ENCODE results near the gene MBD5. TPM values are rescaled to one million over a fixed set of nuclear protein-coding genes. Genes with fewer than 3 reads are reported as not detected.
A peak's percentile ranks its signal among the peaks of the same experiment; 100 is the strongest.

The MBD5 gene
- total RNA-seq, 1 donor from 2014 or later = 44.9 TPM

DNA sequence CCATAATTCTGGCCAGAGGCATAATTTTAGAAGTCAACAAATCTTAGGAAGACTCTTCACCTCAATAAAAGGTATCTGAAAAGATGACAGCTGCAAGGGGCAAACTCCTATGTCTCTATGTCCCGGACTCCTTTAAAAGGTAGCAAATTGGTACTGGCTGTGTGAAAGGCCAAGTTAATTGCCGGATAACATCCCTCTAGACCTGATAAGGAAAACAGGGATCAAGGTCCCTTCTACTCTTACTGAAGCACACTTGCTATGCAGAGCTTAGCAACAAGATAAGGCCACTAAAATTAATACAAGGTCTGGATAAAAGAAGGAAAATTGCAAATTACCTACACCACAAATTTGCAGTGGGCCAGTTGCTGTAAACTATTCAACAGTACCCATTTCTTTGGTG is 482.6 kb downstream of the MBD5 start:
- no peak overlapping the region for H3K4me3 Mint-ChIP-seq (ENCODE audit: unreplicated experiment)
- TF ChIP-seq, protein P1, sequence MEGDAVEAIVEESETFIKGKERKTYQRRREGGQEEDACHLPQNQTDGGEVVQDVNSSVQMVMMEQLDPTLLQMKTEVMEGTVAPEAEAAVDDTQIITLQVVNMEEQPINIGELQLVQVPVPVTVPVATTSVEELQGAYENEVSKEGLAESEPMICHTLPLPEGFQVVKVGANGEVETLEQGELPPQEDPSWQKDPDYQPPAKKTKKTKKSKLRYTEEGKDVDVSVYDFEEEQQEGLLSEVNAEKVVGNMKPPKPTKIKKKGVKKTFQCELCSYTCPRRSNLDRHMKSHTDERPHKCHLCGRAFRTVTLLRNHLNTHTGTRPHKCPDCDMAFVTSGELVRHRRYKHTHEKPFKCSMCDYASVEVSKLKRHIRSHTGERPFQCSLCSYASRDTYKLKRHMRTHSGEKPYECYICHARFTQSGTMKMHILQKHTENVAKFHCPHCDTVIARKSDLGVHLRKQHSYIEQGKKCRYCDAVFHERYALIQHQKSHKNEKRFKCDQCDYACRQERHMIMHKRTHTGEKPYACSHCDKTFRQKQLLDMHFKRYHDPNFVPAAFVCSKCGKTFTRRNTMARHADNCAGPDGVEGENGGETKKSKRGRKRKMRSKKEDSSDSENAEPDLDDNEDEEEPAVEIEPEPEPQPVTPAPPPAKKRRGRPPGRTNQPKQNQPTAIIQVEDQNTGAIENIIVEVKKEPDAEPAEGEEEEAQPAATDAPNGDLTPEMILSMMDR (IDR thresholded peaks at IDR 0.05) = no peak
- peaks cover 3% of the 10 kb centered on the region for H3K36me3 Mint-ChIP-seq (ENCODE audit: unreplicated experiment)
- H3K27ac Mint-ChIP-seq (ENCODE audit: unreplicated experiment) = no peak overlapping the region
- H3K9me3 Mint-ChIP-seq (ENCODE audit: unreplicated experiment) = no peaks in the 10 kb centered on the region
- H3K27me3 Mint-ChIP-seq (ENCODE audit: unreplicated experiment) = no peaks in the 10 kb centered on the region
- no peak for DNase-seq (ENCODE audit: extremely low spot score, unreplicated experiment)
- peaks cover 3% of the 10 kb centered on the region for H3K4me1 Mint-ChIP-seq (ENCODE audit: unreplicated experiment)

DNA sequence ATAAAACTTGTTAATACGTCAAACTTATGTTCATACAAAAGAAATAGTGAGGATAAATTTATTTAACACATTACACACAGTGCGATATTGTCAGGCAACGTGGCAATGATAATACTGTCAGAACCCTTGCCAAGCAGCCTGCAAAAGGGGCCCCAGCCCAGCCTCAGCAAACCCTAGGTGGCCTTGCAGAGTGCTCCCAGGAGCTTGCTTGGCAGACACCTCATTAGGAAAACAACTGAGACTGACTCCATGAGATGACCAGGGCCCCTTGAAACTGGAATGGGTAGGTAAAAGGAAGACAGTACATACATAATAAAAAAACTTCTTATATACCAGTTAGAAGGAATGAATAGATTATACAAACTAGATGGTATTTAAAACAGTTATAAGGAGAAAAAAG is 487.1 kb downstream of the MBD5 start:
- TF ChIP-seq, protein P1 (IDR thresholded peaks at IDR 0.05) = no peak
- Mint-ChIP-seq H3K4me3 (ENCODE audit: unreplicated experiment) (no peak overlapping the region), H3K36me3 (ENCODE audit: unreplicated experiment) (peaks cover 10% of the 10 kb centered on the region), H3K27ac (ENCODE audit: unreplicated experiment) (no peak overlapping the region), H3K9me3 (ENCODE audit: unreplicated experiment) (no peaks in the 10 kb centered on the region), H3K4me1 (ENCODE audit: unreplicated experiment) (peaks cover 9% of the 10 kb centered on the region), H3K27me3 (ENCODE audit: unreplicated experiment) (no peaks in the 10 kb centered on the region)
- no peak for DNase-seq (ENCODE audit: extremely low spot score, unreplicated experiment)

DNA sequence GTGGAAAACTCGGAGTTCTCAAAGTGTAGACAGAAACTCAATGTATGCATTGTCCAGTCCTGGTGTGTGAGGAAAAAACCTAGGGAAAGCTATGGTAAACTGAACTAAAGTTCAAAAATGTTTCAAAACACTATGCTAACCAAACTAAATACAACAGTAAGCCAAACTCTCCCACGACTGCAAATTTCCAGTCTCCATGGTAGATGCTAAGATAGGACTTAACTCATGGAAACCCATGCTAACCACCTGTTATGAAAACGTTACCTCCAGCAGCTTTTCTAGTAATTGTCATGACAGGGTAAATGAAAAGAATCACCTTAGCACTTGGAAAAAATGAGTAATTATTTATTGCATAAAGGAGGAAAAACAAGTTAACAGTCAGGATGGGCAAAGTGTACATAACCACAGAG is 488.0 kb downstream of the MBD5 start:
- H3K9me3 Mint-ChIP-seq (ENCODE audit: unreplicated experiment) = no peaks in the 10 kb centered on the region
- H3K4me3 Mint-ChIP-seq (ENCODE audit: unreplicated experiment) = peak overlapping the region; percentile 44
- no peak overlapping the region for H3K27ac Mint-ChIP-seq (ENCODE audit: unreplicated experiment)

DNA sequence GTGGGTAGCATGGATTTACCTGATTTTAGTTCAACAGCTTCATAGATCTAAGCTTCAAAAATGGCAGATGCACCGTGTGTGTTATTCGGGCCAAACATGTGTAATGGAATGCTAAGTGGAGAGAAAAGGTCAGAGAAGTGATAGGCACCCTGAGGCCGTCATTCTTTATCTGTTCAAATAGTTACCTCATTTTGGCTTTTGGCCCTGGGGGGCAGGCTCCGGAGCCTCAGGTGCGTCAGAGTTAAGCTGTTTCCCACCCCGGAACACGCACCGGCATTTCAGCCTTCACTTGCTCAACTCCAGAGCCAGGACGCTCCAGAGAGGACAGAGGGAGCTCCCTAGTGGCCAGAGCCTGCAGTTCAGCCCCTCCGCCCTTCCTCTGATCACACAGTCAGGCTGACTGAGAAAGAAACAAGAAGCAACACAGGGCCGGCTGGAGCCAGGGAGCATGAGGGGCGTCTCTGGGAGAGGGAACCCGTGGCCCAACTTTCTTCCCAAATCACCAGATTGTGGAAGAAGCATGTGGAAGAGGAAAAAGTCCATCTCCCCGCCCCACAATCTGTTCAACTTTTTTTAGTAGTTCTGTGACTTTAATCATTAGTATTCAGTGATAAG is 488.5 kb downstream of the MBD5 start:
- peak overlapping the region; percentile 44 for H3K4me3 Mint-ChIP-seq (ENCODE audit: unreplicated experiment)
- TF ChIP-seq, protein P1 (IDR thresholded peaks at IDR 0.05) = peak; percentile 95
- DNase-seq (ENCODE audit: extremely low spot score, unreplicated experiment) = peak; percentile 91

More for the DNA sequence above, 488.0 kb downstream of the MBD5 start:
- TF ChIP-seq, protein P1 (IDR thresholded peaks at IDR 0.05) = no peak
- Mint-ChIP-seq H3K36me3 (ENCODE audit: unreplicated experiment) (peaks cover 10% of the 10 kb centered on the region), H3K4me1 (ENCODE audit: unreplicated experiment) (peaks cover 9% of the 10 kb centered on the region), H3K27me3 (ENCODE audit: unreplicated experiment) (no peaks in the 10 kb centered on the region)
- DNase-seq (ENCODE audit: extremely low spot score, unreplicated experiment) = no peak

DNA sequence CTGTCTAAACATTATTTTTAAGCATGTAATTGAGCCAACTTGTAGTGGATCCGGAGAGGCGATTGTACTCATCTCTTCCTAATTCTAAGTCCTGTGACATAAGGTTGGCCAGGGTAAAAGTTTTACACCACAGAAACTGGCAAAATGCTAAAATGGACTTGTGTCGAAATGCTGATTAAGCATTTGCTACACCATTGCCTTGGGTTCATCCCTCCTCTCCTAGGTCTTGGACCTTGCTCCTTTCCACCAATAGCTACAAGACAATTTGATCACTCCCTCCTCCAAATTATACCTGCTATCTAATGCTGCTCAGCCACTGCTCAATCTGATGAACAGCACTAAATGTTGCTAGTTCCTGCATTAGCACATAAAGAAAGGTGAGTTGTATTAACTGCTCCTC is 491.0 kb downstream of the MBD5 start:
- Mint-ChIP-seq H3K9me3 (ENCODE audit: unreplicated experiment) (no peaks in the 10 kb centered on the region), H3K4me3 (ENCODE audit: unreplicated experiment) (no peak overlapping the region), H3K27me3 (ENCODE audit: unreplicated experiment) (no peaks in the 10 kb centered on the region), H3K4me1 (ENCODE audit: unreplicated experiment) (peaks cover 18% of the 10 kb centered on the region), H3K27ac (ENCODE audit: unreplicated experiment) (no peak overlapping the region), H3K36me3 (ENCODE audit: unreplicated experiment) (peaks cover 14% of the 10 kb centered on the region)
- TF ChIP-seq, protein P1 (IDR thresholded peaks at IDR 0.05) = no peak
- no peak for DNase-seq (ENCODE audit: extremely low spot score, unreplicated experiment)

More for the DNA sequence above, 488.5 kb downstream of the MBD5 start:
- Mint-ChIP-seq H3K9me3 (ENCODE audit: unreplicated experiment) (no peaks in the 10 kb centered on the region), H3K4me1 (ENCODE audit: unreplicated experiment) (peaks cover 9% of the 10 kb centered on the region), H3K27ac (ENCODE audit: unreplicated experiment) (no peak overlapping the region), H3K27me3 (ENCODE audit: unreplicated experiment) (no peaks in the 10 kb centered on the region), H3K36me3 (ENCODE audit: unreplicated experiment) (peaks cover 13% of the 10 kb centered on the region)

Data from osteocyte (in vitro differentiated cells).